SK-N-SH (cell line): ENCODE results near the gene NRM. TPM values are rescaled to one million over a fixed set of nuclear protein-coding genes. Genes with fewer than 3 reads are reported as not detected.

ENCODE experiments used
- CTCF ChIA-PET: fragments of 300-600, 350-600 bp; formaldehyde crosslinking; extraction: SDS; loops from one replicate; lab custom pipeline; 2021; lab: Yijun Ruan, JAX
- POLR2A ChIA-PET: fragments of 350-600 bp; sonication (Branson Sonifier 250); formaldehyde crosslinking; extraction: SDS; loops from one replicate; lab custom pipeline; 2020; ENCODE audit warnings: antibody characterized with exemption, inconsistent platforms; lab: Yijun Ruan, JAX
- DNase-seq: peaks from one replicate; pipeline ENCODE4 v3.0.0; 2012
- H2AFZ ChIP-seq: fragments of 200-600 bp; sonication (generic); 2 replicates; pipeline ENCODE4 v1.8.1; 2016; ENCODE audit warnings: antibody characterized with exemption, mild to moderate bottlenecking, low read depth
- H3F3A ChIP-seq: fragments of 200-600 bp; sonication (generic); replicated peaks from 2 replicates; pipeline ENCODE3; 2016; ENCODE audit warnings: antibody characterized with exemption, mild to moderate bottlenecking; ENCODE audit not compliant: insufficient read depth
- H3K27ac ChIP-seq, 2 experiments: fragments of 200-500 bp in 1 of 2; fragments of 200-600 bp in 1 of 2; sonication (Bioruptor generic) in 1 of 2; sonication (generic), shearing (Covaris generic) in 1 of 2; 2 replicates each; pipeline versions ENCODE4 v1.5.1 to v1.6.1; 2014 to 2016; ENCODE audit warnings: low read depth in 2 of 2, inconsistent platforms in 1 of 2, low read length in 1 of 2, mild to moderate bottlenecking in 1 of 2, mixed read lengths in 1 of 2
- H3K27me3 ChIP-seq: fragments of 200-600 bp; sonication (generic), shearing (Covaris generic); 2 replicates; pipeline ENCODE4 v1.6.1; 2016; ENCODE audit warnings: mixed run types; ENCODE audit not compliant: insufficient read depth
- H3K36me3 ChIP-seq, 2 experiments: fragments of 200-500 bp in 1 of 2; fragments of 200-600 bp in 1 of 2; sonication (Bioruptor generic) in 1 of 2; sonication (generic) in 1 of 2; replicated peaks in 1 of 2; 2 replicates each; pipeline versions ENCODE3 to v1.5.1; 2014 to 2016; ENCODE audit warnings: low read length in 1 of 2, mild to moderate bottlenecking in 1 of 2; ENCODE audit not compliant: insufficient read depth in 2 of 2, control insufficient read depth in 1 of 2
- H3K4me1 ChIP-seq, 2 experiments: fragments of 200-500 bp in 1 of 2; fragments of 200-600 bp in 1 of 2; sonication (Bioruptor generic) in 1 of 2; sonication (generic), shearing (Covaris generic) in 1 of 2; 2 replicates each; pipeline versions ENCODE4 v1.5.1 to v1.6.1; 2014 to 2016; ENCODE audit warnings: low read depth in 1 of 2, low read length in 1 of 2, mixed run types in 1 of 2; ENCODE audit not compliant: insufficient read depth in 2 of 2, control insufficient read depth in 1 of 2
- H3K4me2 ChIP-seq: fragments of 200-600 bp; sonication (generic), shearing (Covaris generic); 2 replicates; pipeline ENCODE4 v1.6.1; 2017; ENCODE audit warnings: mixed run types
- H3K4me3 ChIP-seq, 2 experiments: fragments of 200-500 bp in 1 of 2; fragments of 200-600 bp in 1 of 2; sonication (Bioruptor generic) in 1 of 2; sonication (generic), shearing (Covaris generic) in 1 of 2; 2 replicates each; pipeline versions ENCODE4 v1.5.1 to v1.8.1; 2014 to 2016; ENCODE audit warnings: low read depth in 2 of 2, inconsistent platforms in 1 of 2, low read length in 1 of 2, mild to moderate bottlenecking in 1 of 2, mixed read lengths in 1 of 2, moderate library complexity in 1 of 2
- H3K79me2 ChIP-seq: fragments of 200-600 bp; sonication (generic); 2 replicates; pipeline ENCODE4 v1.8.1; 2017; ENCODE audit warnings: mild to moderate bottlenecking; ENCODE audit not compliant: insufficient read depth
- H3K9ac ChIP-seq: fragments of 200-600 bp; sonication (generic); 2 replicates; pipeline ENCODE4 v1.6.1; 2017; ENCODE audit warnings: mixed run types
- H3K9me2 ChIP-seq: fragments of 200-600 bp; sonication (generic); 2 replicates; pipeline ENCODE4 v1.6.1; 2017; ENCODE audit warnings: mixed run types
- H3K9me3 ChIP-seq: fragments of 200-600 bp; sonication (generic); 2 replicates; pipeline ENCODE4 v1.6.1; 2017; ENCODE audit warnings: mixed run types, mild to moderate bottlenecking, moderate library complexity
- H4K20me1 ChIP-seq: fragments of 200-600 bp; sonication (generic); 2 replicates; pipeline ENCODE4 v1.6.1; 2017; ENCODE audit warnings: mild to moderate bottlenecking, mixed run types; ENCODE audit not compliant: insufficient read depth
- CHD2 ChIP-seq: fragments of 150-350 bp; IDR thresholded peaks from 2 replicates; pipeline ENCODE4 v1.6.1; 2018; ENCODE audit warnings: low read length; ENCODE audit not compliant: partially characterized antibody
- ELF1 ChIP-seq: IDR thresholded peaks from 2 replicates; pipeline ENCODE4 v1.4.0; 2012
- EP300 ChIP-seq, 2 experiments: IDR thresholded peaks; 2 replicates each; pipeline versions ENCODE4 v1.4.0 to v1.6.1; 2012; ENCODE audit warnings: borderline replicate concordance in 1 of 2, low read depth in 1 of 2, low read length in 1 of 2
- EZH2phosphoT487 ChIP-seq: fragments of 200-600 bp; sonication (generic); IDR thresholded peaks from 2 replicates; pipeline ENCODE4 v1.6.1; 2017; ENCODE audit warnings: low read depth, mixed run types, mild to moderate bottlenecking, antibody characterized with exemption, moderate library complexity, borderline replicate concordance
- FOXM1 ChIP-seq: IDR thresholded peaks from 2 replicates; pipeline ENCODE4 v1.4.0; 2012; ENCODE audit warnings: low read depth, mild to moderate bottlenecking
- GATA2 ChIP-seq: sonication (generic); formaldehyde crosslinking; IDR thresholded peaks from 2 replicates; pipeline ENCODE4 v1.5.0; 2020; ENCODE audit warnings: mild to moderate bottlenecking, missing genetic modification reagents
- JUND ChIP-seq: IDR thresholded peaks from 2 replicates; pipeline ENCODE4 v1.4.0; 2012
- MEF2A ChIP-seq: IDR thresholded peaks from 2 replicates; pipeline ENCODE4 v1.4.0; 2012; ENCODE audit warnings: low read depth, borderline replicate concordance
- NRF1 ChIP-seq: IDR thresholded peaks from 2 replicates; pipeline ENCODE4 v1.6.1; 2012; ENCODE audit warnings: low read depth, mild to moderate bottlenecking, low read length
- RCOR1 ChIP-seq: fragments of 150-350 bp; IDR thresholded peaks from 2 replicates; pipeline ENCODE4 v1.6.1; 2017; ENCODE audit warnings: antibody characterized with exemption, low read length
- RFX5 ChIP-seq: IDR thresholded peaks from 2 replicates; pipeline ENCODE4 v1.6.1; 2012; ENCODE audit warnings: mild to moderate bottlenecking, improper control_type of control experiment, low read length
- RXRA ChIP-seq: IDR thresholded peaks from 2 replicates; pipeline ENCODE4 v1.4.0; 2012; ENCODE audit warnings: low read depth, mild to moderate bottlenecking, borderline replicate concordance
- SIN3A ChIP-seq: IDR thresholded peaks from 2 replicates; pipeline ENCODE4 v1.6.1; 2012; ENCODE audit warnings: low read depth, mild to moderate bottlenecking, low read length, moderate library complexity, borderline replicate concordance
- SMC3 ChIP-seq: IDR thresholded peaks from 2 replicates; pipeline ENCODE4 v1.6.1; 2012; ENCODE audit warnings: low read depth, low read length, improper control_type of control experiment
- USF1 ChIP-seq: IDR thresholded peaks from 2 replicates; pipeline ENCODE4 v1.4.0; 2012; ENCODE audit warnings: low read depth, borderline replicate concordance
- ZBTB33 ChIP-seq: IDR thresholded peaks from 2 replicates; pipeline ENCODE4 v1.4.0; 2012; ENCODE audit warnings: low read depth, borderline replicate concordance
- WGBS: methylation state at CpG from one replicate; pipeline ENCODE4 v1.1.6; 2017; ENCODE audit warnings: low lambda C conversion rate; 5-methylcytosine and 5-hydroxymethylcytosine counted together
- polyA plus RNA-seq, 3 experiments: library from polyadenylated mRNA; depleted of rRNA; stranded (reverse); fragments of >200 nt; gene quantifications; 2 replicates each; pipeline ENCODE4 v1.2.3, GENCODE V29; 2012

NRM gene
- polyA plus RNA-seq, 1 of the 3 experiments (the other 2 are of a cell fraction) = 26.8 TPM

GRCh38 chr6:30654798-30655742 lies 35.7 kb downstream of the NRM start:
- no peak overlapping the region for H3K4me2 ChIP-seq
- H3K27me3 ChIP-seq = no peaks in the 10 kb centered on the region
- no peaks in the 10 kb centered on the region for H3K9me3 ChIP-seq
- no peak overlapping the region for H3K4me3 ChIP-seq
- H2AFZ ChIP-seq = no peak overlapping the region
- DNase-seq = no peak
- H3K4me1 ChIP-seq = no peaks in the 10 kb centered on the region
- WGBS = 94% methylated on average over 19 of the region's 19 CpGs
- peaks cover 4% of the 10 kb centered on the region for H3F3A ChIP-seq
- CTCF ChIA-PET = interaction anchor here (1.2 to 2.0 kb wide), 2 partner anchors 24 to 68 kb away, joined by 3 to 7 read pairs; no protein-coding TSS in a partner anchor
- TF ChIP-seq RFX5 (no peak), ELF1 (no peak), RCOR1 (no peak), JUND (no peak), MEF2A (no peak), EZH2phosphoT487 (no peak), ZBTB33 (no peak), RXRA (no peak), USF1 (no peak), GATA2 (no peak), SIN3A (no peak), SMC3 (no peak), FOXM1 (no peak), NRF1 (no peak), EP300 (IDR thresholded peaks at IDR 0.05; ENCODE audit: borderline replicate concordance in 1 of 2, low read depth in 1 of 2, low read length in 1 of 2) (no peak), CHD2 (no peak)
- H4K20me1 ChIP-seq = no peaks in the 10 kb centered on the region
- POLR2A ChIA-PET = no interaction called here
- H3K79me2 ChIP-seq = no peaks in the 10 kb centered on the region; the same call in 1 of the 2 replicates
- H3K36me3 ChIP-seq = peaks cover 34 to 56% of the 10 kb centered on the region in 2 experiments
- no peaks in the 10 kb centered on the region for H3K9me2 ChIP-seq
- H3K9ac ChIP-seq = no peak overlapping the region
- no peak overlapping the region for H3K27ac ChIP-seq
